Endothelial cell of umbilical vein (primary cell): ENCODE results near the gene TSPAN14. TPM values are rescaled to one million over a fixed set of nuclear protein-coding genes. Genes with fewer than 3 reads are reported as not detected.

Source experiments
- BruUV-seq: library from RNA; stranded (reverse); fragments of 400-500 nt; replicated peaks from 2 replicates; lab custom pipeline; 2021; lab: Mats Ljungman, UMichigan
- CTCF ChIA-PET: fragments of 300-600, 350-600 bp; sonication (Branson Sonifier 250); formaldehyde crosslinking; loops from one replicate; lab custom pipeline; 2021; ENCODE audit warnings: antibody characterized with exemption, inconsistent platforms; lab: Charles Lee
- POLR2A ChIA-PET: fragments of 300-600, 350-600 bp; sonication (Branson Sonifier 250); formaldehyde crosslinking; loops from one replicate; lab custom pipeline; 2021; ENCODE audit warnings: antibody characterized with exemption, inconsistent platforms; lab: Charles Lee
- DNase-seq: peaks from one replicate; pipeline ENCODE4 v3.0.0-alpha.2; 2011; ENCODE audit warnings: low read depth, low spot score
- FAIRE-seq: peaks from 2 replicates; lab custom pipeline; 2011; peaks lifted over from hg19 to GRCh38; lab: Jason Lieb, UNC
- H2AFZ ChIP-seq: 2 replicates; pipeline ENCODE4 v1.6.0; 2012; ENCODE audit warnings: low read depth, low read length, control low read depth, inconsistent platforms
- H3K27ac ChIP-seq: 2 replicates; pipeline ENCODE4 v1.5.1; 2011; ENCODE audit warnings: low read depth, mild to moderate bottlenecking, control low read depth, low read length, moderate library complexity; ENCODE audit not compliant: insufficient read depth
- H3K27me3 ChIP-seq, 2 experiments: 2 replicates each; pipeline versions ENCODE4 v1.6.0 to v1.6.1; 2011; ENCODE audit warnings: low read length in 2 of 2, mixed read lengths in 1 of 2; ENCODE audit not compliant: control insufficient read depth in 2 of 2, insufficient read depth in 2 of 2
- H3K36me3 ChIP-seq, 2 experiments: 2 replicates in 1 of 2; 3 replicates in 1 of 2; pipeline ENCODE4 v1.5.1; 2011; ENCODE audit warnings: low read length in 2 of 2, mild to moderate bottlenecking in 1 of 2, moderate library complexity in 1 of 2; ENCODE audit not compliant: control insufficient read depth in 2 of 2, insufficient read depth in 2 of 2; ENCODE audit errors: extremely low read depth in 1 of 2
- H3K4me1 ChIP-seq: 3 replicates; pipeline ENCODE4 v1.5.1; 2011; ENCODE audit warnings: mild to moderate bottlenecking, low read length; ENCODE audit not compliant: control insufficient read depth, insufficient read depth; ENCODE audit errors: extremely low read depth
- H3K4me2 ChIP-seq: 2 replicates; pipeline ENCODE4 v1.6.1; 2011; ENCODE audit warnings: low read length, control low read depth, mixed read lengths; ENCODE audit not compliant: insufficient read depth
- H3K4me3 ChIP-seq, 3 experiments: fragments of 200-600 bp in 1 of 3; sonication (generic), shearing (Covaris generic) in 1 of 3; replicated peaks in 1 of 3; 2 replicates each; pipeline ENCODE4 v1.5.1; 2011 to 2016; ENCODE audit warnings: control low read depth in 3 of 3, low read length in 3 of 3, mild to moderate bottlenecking in 2 of 3, inconsistent platforms in 1 of 3, low read depth in 1 of 3, moderate library complexity in 1 of 3; ENCODE audit not compliant: insufficient read depth in 1 of 3
- H3K79me2 ChIP-seq: 2 replicates; pipeline ENCODE4 v1.6.0; 2012; ENCODE audit warnings: low read length, inconsistent platforms; ENCODE audit not compliant: control insufficient read depth, insufficient read depth
- H3K9ac ChIP-seq: replicated peaks from 2 replicates; pipeline ENCODE3; 2011; ENCODE audit warnings: low read length, control low read depth; ENCODE audit not compliant: insufficient read depth; ENCODE audit errors: extremely low read depth
- H3K9me1 ChIP-seq: replicated peaks from 3 replicates; pipeline ENCODE4 v1.6.0; 2011; ENCODE audit warnings: mild to moderate bottlenecking, low read length; ENCODE audit not compliant: control insufficient read depth, insufficient read depth; ENCODE audit errors: extremely low read depth
- H3K9me3 ChIP-seq: replicated peaks from 2 replicates; pipeline ENCODE4 v1.5.1; 2012; ENCODE audit warnings: low read length, inconsistent platforms; ENCODE audit not compliant: control insufficient read depth, insufficient read depth
- H4K20me1 ChIP-seq: replicated peaks from 2 replicates; pipeline ENCODE3; 2011; ENCODE audit warnings: mild to moderate bottlenecking, low read length; ENCODE audit not compliant: control insufficient read depth, insufficient read depth; ENCODE audit errors: extremely low read depth
- EZH2 ChIP-seq: IDR thresholded peaks from 2 replicates; pipeline ENCODE4 v1.6.1; 2012; ENCODE audit warnings: borderline replicate concordance, low read depth, mild to moderate bottlenecking, moderate library complexity, low read length, inconsistent platforms; ENCODE audit not compliant: severe bottlenecking
- FOS ChIP-seq: IDR thresholded peaks from 2 replicates; pipeline ENCODE4 v1.6.1; 2011; ENCODE audit warnings: mild to moderate bottlenecking, low read length, moderate library complexity, borderline replicate concordance; ENCODE audit not compliant: insufficient read depth
- GATA2 ChIP-seq: IDR thresholded peaks from 2 replicates; pipeline ENCODE4 v1.7.0; 2011; ENCODE audit warnings: low read depth, mild to moderate bottlenecking, moderate library complexity, mixed read lengths, low read length; ENCODE audit not compliant: insufficient read length, insufficient read depth
- JUN ChIP-seq: IDR thresholded peaks from 2 replicates; pipeline ENCODE4 v1.6.1; 2011; ENCODE audit warnings: borderline replicate concordance, low read depth; ENCODE audit not compliant: insufficient read length, insufficient read depth
- MYC ChIP-seq: IDR thresholded peaks from one replicate; pipeline ENCODE4 v1.6.1; 2011; ENCODE audit warnings: mild to moderate bottlenecking, low read depth, low read length
- POLR2A ChIP-seq: IDR thresholded peaks from 2 replicates; pipeline ENCODE4 v1.6.1; 2012; ENCODE audit warnings: low read depth, mild to moderate bottlenecking, control low read depth, low read length
- POLR2AphosphoS5 ChIP-seq: IDR thresholded peaks from 2 replicates; pipeline ENCODE4 v1.6.1; 2012; ENCODE audit warnings: low read depth, mild to moderate bottlenecking, control low read depth, low read length, moderate library complexity; ENCODE audit not compliant: insufficient read depth
- dilution Hi-C: fragments of 300-500 bp; cut with MboI; formaldehyde crosslinking; loops from one replicate; pipeline ENCODE4 v1.15.0; 2019; ENCODE audit warnings: low sequenced_read_pairs; ENCODE audit not compliant: extremely low pct_ligation_motif_present
- intact Hi-C: fragments of 100-400 bp; cut with micrococcal nuclease; formaldehyde crosslinking; loops from one replicate; pipeline ENCODE4 v1.10.0; 2022
- polyA plus RNA-seq, 4 experiments: library from polyadenylated mRNA; depleted of rRNA in 3 of 4; stranded (reverse) in 3 of 4; unstranded in 1 of 4; fragments of >200 nt; gene quantifications; 2 replicates each; pipeline versions ENCODE4 v1.2.1 to v1.2.3, GENCODE V29; 2011 to 2012; ENCODE audit warnings: missing spikeins in 1 of 4
- total RNA-seq: library from RNA; stranded (reverse); gene quantifications from 2 replicates; pipeline ENCODE4 v1.2.3, GENCODE V29; 2021
- TF ChIP-seq, protein P1 (sequence below), 2 donors: IDR thresholded peaks; 1 replicate in 1 of 2; 2 replicates in 1 of 2; pipeline ENCODE4 v1.5.1; 2011; ENCODE audit warnings: low read length in 2 of 2, mild to moderate bottlenecking in 2 of 2, moderate library complexity in 2 of 2, control low read depth in 1 of 2, inconsistent platforms in 1 of 2, low read depth in 1 of 2; ENCODE audit not compliant: insufficient read depth in 1 of 2; ENCODE audit errors: extremely low read depth in 1 of 2
- TF ChIP-seq, protein P2 (sequence below): IDR thresholded peaks from 2 replicates; pipeline ENCODE4 v1.6.1; 2011; ENCODE audit not compliant: insufficient read depth, insufficient read length

Gene TSPAN14
- total and polyA plus RNA-seq, 2 donors (not counting 3 experiments of a cell fraction or from before 2014, with no cell fraction given) = 210 to 242 TPM

DNA sequence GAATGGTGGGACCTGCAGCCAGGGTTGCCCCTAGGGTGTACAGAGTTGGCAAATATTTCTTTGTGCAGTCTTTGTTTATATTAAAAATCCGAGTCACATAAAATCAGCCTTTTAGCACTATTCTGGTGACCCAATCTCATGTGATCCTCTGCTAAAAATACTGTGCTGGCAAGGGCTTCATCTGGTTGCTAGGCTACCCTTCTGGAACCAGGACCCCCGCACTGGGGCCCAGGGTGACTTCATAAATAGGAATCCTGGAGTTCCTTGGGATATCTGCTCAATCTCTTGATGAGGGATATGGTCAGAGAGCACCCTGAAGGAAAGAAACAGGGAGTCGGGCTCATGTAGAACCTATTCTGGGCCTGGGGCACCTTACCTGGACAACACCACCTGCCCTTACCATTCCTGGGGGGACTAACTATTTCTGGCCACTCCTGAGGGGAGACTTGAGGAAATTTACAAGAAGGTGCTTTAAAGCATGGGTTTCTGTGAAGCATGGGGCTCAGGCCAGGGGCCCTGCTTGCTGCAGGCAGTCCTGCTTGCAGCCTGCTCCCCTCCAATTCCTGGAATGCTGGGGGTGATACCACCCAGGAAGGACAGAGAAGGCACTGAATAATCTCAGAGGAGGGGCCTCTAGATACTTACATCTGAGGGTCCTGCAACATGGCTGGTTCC lies 128.3 kb downstream of the TSPAN14 start:
- POLR2A ChIA-PET = no interaction called here
- Histone ChIP-seq H4K20me1 (no peaks in the 10 kb centered on the region), H3K36me3 (no peaks in the 10 kb centered on the region), H3K79me2 (no peaks in the 10 kb centered on the region), H3K9me1 (no peaks in the 10 kb centered on the region), H2AFZ (no peak overlapping the region), H3K4me2 (no peak overlapping the region), H3K9me3 (no peaks in the 10 kb centered on the region), H3K27me3 (peaks cover 8 to 11% of the 10 kb centered on the region in 2 experiments), H3K9ac (no peak overlapping the region), H3K4me3 (no peak overlapping the region), H3K27ac (no peak overlapping the region), H3K4me1 (no peaks in the 10 kb centered on the region)
- intact Hi-C loops (no loop called here), dilution Hi-C loops (no loop called here)
- BruUV-seq = no TSS peak
- no peak for FAIRE-seq
- CTCF ChIA-PET = interaction anchor here (1.0 to 2.8 kb wide), 3 partner anchors 138 to 200 kb away, joined by 4 to 21 read pairs (median 6); no protein-coding TSS in a partner anchor
- no peak for TF ChIP-seq GATA2
- TF ChIP-seq JUN = no peak
- TF ChIP-seq POLR2AphosphoS5 = no peak
- TF ChIP-seq, protein P1, sequence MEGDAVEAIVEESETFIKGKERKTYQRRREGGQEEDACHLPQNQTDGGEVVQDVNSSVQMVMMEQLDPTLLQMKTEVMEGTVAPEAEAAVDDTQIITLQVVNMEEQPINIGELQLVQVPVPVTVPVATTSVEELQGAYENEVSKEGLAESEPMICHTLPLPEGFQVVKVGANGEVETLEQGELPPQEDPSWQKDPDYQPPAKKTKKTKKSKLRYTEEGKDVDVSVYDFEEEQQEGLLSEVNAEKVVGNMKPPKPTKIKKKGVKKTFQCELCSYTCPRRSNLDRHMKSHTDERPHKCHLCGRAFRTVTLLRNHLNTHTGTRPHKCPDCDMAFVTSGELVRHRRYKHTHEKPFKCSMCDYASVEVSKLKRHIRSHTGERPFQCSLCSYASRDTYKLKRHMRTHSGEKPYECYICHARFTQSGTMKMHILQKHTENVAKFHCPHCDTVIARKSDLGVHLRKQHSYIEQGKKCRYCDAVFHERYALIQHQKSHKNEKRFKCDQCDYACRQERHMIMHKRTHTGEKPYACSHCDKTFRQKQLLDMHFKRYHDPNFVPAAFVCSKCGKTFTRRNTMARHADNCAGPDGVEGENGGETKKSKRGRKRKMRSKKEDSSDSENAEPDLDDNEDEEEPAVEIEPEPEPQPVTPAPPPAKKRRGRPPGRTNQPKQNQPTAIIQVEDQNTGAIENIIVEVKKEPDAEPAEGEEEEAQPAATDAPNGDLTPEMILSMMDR (IDR thresholded peaks at IDR 0.05; ENCODE audit: extremely low read depth in 1 of 2, insufficient read depth in 1 of 2, low read depth in 1 of 2, low read length in 2 of 2) = no peak
- TF ChIP-seq, protein P2, sequence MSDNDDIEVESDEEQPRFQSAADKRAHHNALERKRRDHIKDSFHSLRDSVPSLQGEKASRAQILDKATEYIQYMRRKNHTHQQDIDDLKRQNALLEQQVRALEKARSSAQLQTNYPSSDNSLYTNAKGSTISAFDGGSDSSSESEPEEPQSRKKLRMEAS = no peak
- TF ChIP-seq FOS = no peak
- no peak for TF ChIP-seq EZH2
- no peak for TF ChIP-seq POLR2A
- TF ChIP-seq MYC = no peak
- DNase-seq = no peak

Other genes starting within 250 kb of the TSPAN14 start
- gene ANXA11, start 248.8 kb upstream of the TSPAN14 start, total RNA-seq = 122 and 143 TPM in 2 replicates
- gene ANXA11, start 248.8 kb upstream of the TSPAN14 start, polyA plus RNA-seq = 59.2 and 68.0 TPM in 2 replicates
- gene MAT1A, start 164.7 kb upstream of the TSPAN14 start, total RNA-seq = not detected in 2 replicates
- gene MAT1A, start 164.7 kb upstream of the TSPAN14 start, polyA plus RNA-seq = not detected in 2 replicates
- not detected in 2 replicates for gene DYDC1, start 97.6 kb upstream of the TSPAN14 start, total RNA-seq
- not detected in 2 replicates for gene DYDC1, start 97.6 kb upstream of the TSPAN14 start, polyA plus RNA-seq
- not detected in 2 replicates for gene DYDC2, start 97.5 kb upstream of the TSPAN14 start, total RNA-seq
- gene DYDC2, start 97.5 kb upstream of the TSPAN14 start, polyA plus RNA-seq = not detected in 2 replicates
- 290 and 321 TPM in 2 replicates for gene PRXL2A, start 45.8 kb upstream of the TSPAN14 start, total RNA-seq
- 68.1 and 113 TPM in 2 replicates for gene PRXL2A, start 45.8 kb upstream of the TSPAN14 start, polyA plus RNA-seq
- not detected in 2 replicates for gene SH2D4B, start 83.6 kb downstream of the TSPAN14 start, total RNA-seq
- not detected in 2 replicates for gene SH2D4B, start 83.6 kb downstream of the TSPAN14 start, polyA plus RNA-seq